ENCODE results near the gene IL11RA. TPM values are rescaled to one million over a fixed set of nuclear protein-coding genes. Genes with fewer than 3 reads are reported as not detected.

The IL11RA gene
- polyA plus RNA-seq, 1 experiment = 14.6 TPM

GRCh38 chr9:34688329-34689115 is 36.5 kb downstream of the IL11RA start:
- H3K27me3 ChIP-seq (ENCODE audit: control insufficient read depth, insufficient read depth, low read length) = peaks cover 2% of the 10 kb centered on the region
- DNase-seq (ENCODE audit: low read depth, low spot score) = no peak
- H3K27ac ChIP-seq (ENCODE audit: low read depth, low read length) = no peak overlapping the region
- POLR2A ChIA-PET = no interaction called here
- no peaks in the 10 kb centered on the region for H3K9me3 ChIP-seq (ENCODE audit: control insufficient read depth, insufficient read depth, low read length)
- H3K4me3 ChIP-seq (ENCODE audit: low read depth, low read length) = no peak overlapping the region
- no peak for TF ChIP-seq CTCF (IDR thresholded peaks at IDR 0.05; ENCODE audit: low read depth, low read length)
- CTCF ChIA-PET = interaction anchor here (2.2 kb wide), 1 partner anchor 14 kb away, joined by 8 read pairs; no protein-coding TSS in a partner anchor

GRCh38 chr9:34689116-34689470 is 37.1 kb downstream of the IL11RA start:
- Histone ChIP-seq H3K27ac (ENCODE audit: low read depth, low read length) (no peak overlapping the region), H3K9me3 (ENCODE audit: control insufficient read depth, insufficient read depth, low read length) (no peaks in the 10 kb centered on the region), H3K4me3 (ENCODE audit: low read depth, low read length) (no peak overlapping the region), H3K27me3 (ENCODE audit: control insufficient read depth, insufficient read depth, low read length) (peaks cover 2% of the 10 kb centered on the region)
- ChIA-PET POLR2A (no interaction called here), CTCF (interaction anchor here (2.2 to 4.3 kb wide), 2 partner anchors 12 to 13 kb away, joined by 8 to 25 read pairs; no protein-coding TSS in a partner anchor)
- TF ChIP-seq CTCF (IDR thresholded peaks at IDR 0.05; ENCODE audit: low read depth, low read length) = no peak
- DNase-seq (ENCODE audit: low read depth, low spot score) = no peak

GRCh38 chr9:34689512-34689911 is 37.5 kb downstream of the IL11RA start:
- peaks cover 2% of the 10 kb centered on the region for H3K27me3 ChIP-seq (ENCODE audit: control insufficient read depth, insufficient read depth, low read length)
- no peak overlapping the region for H3K27ac ChIP-seq (ENCODE audit: low read depth, low read length)
- no peak for TF ChIP-seq CTCF (IDR thresholded peaks at IDR 0.05; ENCODE audit: low read depth, low read length)
- no peaks in the 10 kb centered on the region for H3K9me3 ChIP-seq (ENCODE audit: control insufficient read depth, insufficient read depth, low read length)
- no peak overlapping the region for H3K4me3 ChIP-seq (ENCODE audit: low read depth, low read length)
- POLR2A ChIA-PET = no interaction called here
- DNase-seq (ENCODE audit: low read depth, low spot score) = no peak
- CTCF ChIA-PET = interaction anchor here (2.2 to 4.3 kb wide), 2 partner anchors 11 to 13 kb away, joined by 8 to 25 read pairs; no protein-coding TSS in a partner anchor

- Histone ChIP-seq H3K9me3 (ENCODE audit: control insufficient read depth, insufficient read depth, low read length) (no peaks in the 10 kb centered on the region), H3K27me3 (ENCODE audit: control insufficient read depth, insufficient read depth, low read length) (peaks cover 2% of the 10 kb centered on the region), H3K4me3 (ENCODE audit: low read depth, low read length) (no peak within 1 kb of the TSS), H3K27ac (ENCODE audit: low read depth, low read length) (no peak within 1 kb of the TSS)
- ChIA-PET CTCF (interaction anchor here (1.0 to 4.3 kb wide), 3 partner anchors 9 to 16 kb away, joined by 3 to 25 read pairs (median 18); no protein-coding TSS in a partner anchor), POLR2A (no interaction called here)
- TF ChIP-seq CTCF (IDR thresholded peaks at IDR 0.05; ENCODE audit: low read depth, low read length) = no peak
- no peak for DNase-seq (ENCODE audit: low read depth, low spot score)
Observed at GRCh38 chr9:34690983-34691935, 39.3 kb downstream of the IL11RA start, which contains the start of gene CCL19. Gene CCL19, minus strand, starts transcription at chr9:34691276. Its CDS starts 137 bp downstream, at chr9:34691139.

Data from AG04450 (cell line).